Nucleus accumbens (tissue), 56 donors: ENCODE results near the gene ADAM15.

Source experiments
- DNase-seq, 56 donors: peaks; one replicate each; lab custom pipeline; 2025; lab: John Stamatoyannopoulos, UW

ADAM15 gene

GRCh38 chr1:155106862-155107261 is 55.7 kb downstream of the ADAM15 start:
- DNase-seq: no peak

- no peak for DNase-seq
These were observed 56.5 kb downstream of the ADAM15 start for GRCh38 chr1:155107309-155108264.

- no peak for DNase-seq
These were observed 57.2 kb downstream of the ADAM15 start for GRCh38 chr1:155108296-155108695.

GRCh38 chr1:155110381-155110780 is 59.3 kb downstream of the ADAM15 start:
- DNase-seq: peak in 1 of 56 donors; percentile 11

GRCh38 chr1:155110826-155111225 is 59.7 kb downstream of the ADAM15 start:
- no peak for DNase-seq
